PFSK-1 (cell line): Measurements from ENCODE around the gene EYA2.

Source experiments
- FOXP2 ChIP-seq: optimal IDR thresholded peaks from 2 replicates; pipeline ENCODE3; 2011; ENCODE audit warnings: borderline replicate concordance, control low read depth, inconsistent platforms; ENCODE audit not compliant: insufficient read depth; ENCODE audit errors: extremely low read length, extremely low read depth
- POLR2AphosphoS5 ChIP-seq: IDR thresholded peaks from 2 replicates; pipeline ENCODE4 v1.6.1; 2012; ENCODE audit warnings: low read depth, mild to moderate bottlenecking, control low read depth, low read length, moderate library complexity
- SIN3A ChIP-seq: IDR thresholded peaks from 2 replicates; pipeline ENCODE4 v1.6.1; 2012; ENCODE audit warnings: mild to moderate bottlenecking, low read length, moderate library complexity, borderline replicate concordance; ENCODE audit not compliant: insufficient read depth
- TAF1 ChIP-seq: IDR thresholded peaks from 2 replicates; pipeline ENCODE4 v1.6.1; 2012; ENCODE audit warnings: low read length, control low read depth, borderline replicate concordance; ENCODE audit not compliant: insufficient read depth
- TF ChIP-seq, protein P1 (sequence below), 2 experiments: IDR thresholded peaks; 2 replicates each; pipeline versions ENCODE4 v1.6.1 to v1.8.0; 2011 to 2012; ENCODE audit warnings: low read depth in 2 of 2, low read length in 2 of 2, control low read depth in 1 of 2, inconsistent platforms in 1 of 2, mild to moderate bottlenecking in 1 of 2, moderate library complexity in 1 of 2; ENCODE audit not compliant: insufficient read depth in 1 of 2

The EYA2 gene

DNA sequence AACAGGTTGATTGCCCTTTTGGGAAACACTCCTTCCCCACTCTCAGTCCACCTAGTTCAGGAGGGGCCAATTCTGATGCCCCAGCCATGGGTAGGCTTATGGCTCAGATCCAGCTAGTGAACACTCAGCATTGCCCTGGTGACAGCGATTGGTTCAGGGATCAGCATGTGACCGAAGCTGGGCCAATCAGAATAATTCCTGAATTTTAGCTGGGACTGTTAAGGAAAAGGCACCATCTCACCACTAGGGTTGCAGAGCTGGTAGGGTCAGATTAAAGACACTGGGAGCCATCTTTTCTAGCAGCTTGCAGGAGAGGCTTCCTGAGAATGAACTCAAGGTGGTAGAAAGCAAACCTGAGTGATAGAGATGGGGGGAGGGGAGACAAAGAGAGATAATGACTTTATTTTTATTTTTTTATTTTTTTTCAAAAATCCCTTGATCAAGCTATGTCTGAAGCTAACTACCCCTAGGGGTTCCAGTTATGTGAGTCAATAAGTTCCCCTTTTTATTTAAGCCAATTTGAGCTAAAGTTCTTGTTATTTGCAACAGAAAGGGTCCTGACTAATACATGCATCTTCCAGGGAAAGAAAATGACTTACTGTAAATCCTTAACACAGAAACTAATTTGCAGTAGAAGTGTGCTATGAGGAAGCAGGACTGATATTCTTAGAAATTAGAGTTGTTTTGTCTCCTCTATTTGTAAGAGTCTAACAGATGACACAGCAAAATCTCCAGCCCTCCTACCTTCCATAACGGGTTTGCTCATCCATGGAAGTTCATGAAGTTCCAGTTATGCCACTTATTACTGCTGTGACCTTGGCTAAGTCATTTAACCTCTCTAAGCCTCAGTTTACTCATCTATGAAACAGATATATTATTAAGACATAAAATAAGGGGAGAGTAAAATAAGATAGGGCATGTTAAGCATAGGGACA, 44.7 kb downstream of the EYA2 start:
- TF ChIP-seq POLR2AphosphoS5: no peak
- no peak for TF ChIP-seq FOXP2
- no peak for TF ChIP-seq TAF1
- TF ChIP-seq SIN3A: no peak
- TF ChIP-seq, protein P1, sequence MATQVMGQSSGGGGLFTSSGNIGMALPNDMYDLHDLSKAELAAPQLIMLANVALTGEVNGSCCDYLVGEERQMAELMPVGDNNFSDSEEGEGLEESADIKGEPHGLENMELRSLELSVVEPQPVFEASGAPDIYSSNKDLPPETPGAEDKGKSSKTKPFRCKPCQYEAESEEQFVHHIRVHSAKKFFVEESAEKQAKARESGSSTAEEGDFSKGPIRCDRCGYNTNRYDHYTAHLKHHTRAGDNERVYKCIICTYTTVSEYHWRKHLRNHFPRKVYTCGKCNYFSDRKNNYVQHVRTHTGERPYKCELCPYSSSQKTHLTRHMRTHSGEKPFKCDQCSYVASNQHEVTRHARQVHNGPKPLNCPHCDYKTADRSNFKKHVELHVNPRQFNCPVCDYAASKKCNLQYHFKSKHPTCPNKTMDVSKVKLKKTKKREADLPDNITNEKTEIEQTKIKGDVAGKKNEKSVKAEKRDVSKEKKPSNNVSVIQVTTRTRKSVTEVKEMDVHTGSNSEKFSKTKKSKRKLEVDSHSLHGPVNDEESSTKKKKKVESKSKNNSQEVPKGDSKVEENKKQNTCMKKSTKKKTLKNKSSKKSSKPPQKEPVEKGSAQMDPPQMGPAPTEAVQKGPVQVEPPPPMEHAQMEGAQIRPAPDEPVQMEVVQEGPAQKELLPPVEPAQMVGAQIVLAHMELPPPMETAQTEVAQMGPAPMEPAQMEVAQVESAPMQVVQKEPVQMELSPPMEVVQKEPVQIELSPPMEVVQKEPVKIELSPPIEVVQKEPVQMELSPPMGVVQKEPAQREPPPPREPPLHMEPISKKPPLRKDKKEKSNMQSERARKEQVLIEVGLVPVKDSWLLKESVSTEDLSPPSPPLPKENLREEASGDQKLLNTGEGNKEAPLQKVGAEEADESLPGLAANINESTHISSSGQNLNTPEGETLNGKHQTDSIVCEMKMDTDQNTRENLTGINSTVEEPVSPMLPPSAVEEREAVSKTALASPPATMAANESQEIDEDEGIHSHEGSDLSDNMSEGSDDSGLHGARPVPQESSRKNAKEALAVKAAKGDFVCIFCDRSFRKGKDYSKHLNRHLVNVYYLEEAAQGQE (IDR thresholded peaks at IDR 0.05; ENCODE audit: insufficient read depth in 1 of 2, low read depth in 2 of 2, low read length in 2 of 2): no peak

DNA sequence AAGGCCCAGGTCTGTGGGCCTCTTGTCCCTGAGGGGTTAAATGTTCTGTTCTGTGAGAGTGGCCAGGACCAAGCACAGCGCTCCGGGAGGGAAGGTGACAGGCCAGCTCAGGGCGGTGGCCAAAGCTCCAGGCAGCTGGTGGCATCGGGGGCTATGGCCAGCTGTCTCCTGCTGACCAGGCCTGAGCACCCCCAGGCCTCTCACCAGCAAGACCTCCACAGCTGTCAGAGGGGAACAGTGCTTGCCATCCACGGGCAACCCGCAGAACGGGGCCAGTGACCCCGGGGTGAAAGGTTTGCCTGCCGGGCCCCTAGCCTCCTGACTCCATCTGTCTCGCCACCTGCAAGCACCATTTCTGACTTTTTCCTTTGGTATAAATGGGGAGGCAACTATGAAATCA, 46.0 kb downstream of the EYA2 start:
- TF ChIP-seq SIN3A: no peak
- TF ChIP-seq FOXP2: no peak
- TF ChIP-seq POLR2AphosphoS5: no peak
- TF ChIP-seq, protein P1 (IDR thresholded peaks at IDR 0.05; ENCODE audit: insufficient read depth in 1 of 2, low read depth in 2 of 2, low read length in 2 of 2): no peak
- no peak for TF ChIP-seq TAF1

DNA sequence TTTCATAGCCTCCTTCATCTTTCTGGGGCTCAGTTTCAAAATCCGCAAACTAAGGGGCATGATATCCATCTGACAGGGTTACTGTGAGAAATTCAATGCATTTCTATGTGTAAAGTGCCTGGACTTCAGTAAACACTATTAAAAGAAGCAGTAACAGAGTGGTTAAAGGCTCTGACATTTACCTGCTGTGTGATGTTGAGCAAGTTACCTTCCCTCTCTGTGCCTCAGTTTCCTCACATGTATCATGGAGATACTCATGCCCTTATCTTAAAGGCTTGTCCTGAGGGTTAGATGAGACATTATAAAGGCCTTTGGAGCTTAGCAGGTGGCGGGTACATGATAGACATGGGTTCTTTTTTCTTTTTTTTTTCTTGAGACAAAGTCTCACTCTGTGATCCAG, 46.8 kb downstream of the EYA2 start:
- TF ChIP-seq SIN3A (no peak), TAF1 (no peak), POLR2AphosphoS5 (no peak), FOXP2 (no peak)
- TF ChIP-seq, protein P1 (IDR thresholded peaks at IDR 0.05; ENCODE audit: insufficient read depth in 1 of 2, low read depth in 2 of 2, low read length in 2 of 2): no peak

DNA sequence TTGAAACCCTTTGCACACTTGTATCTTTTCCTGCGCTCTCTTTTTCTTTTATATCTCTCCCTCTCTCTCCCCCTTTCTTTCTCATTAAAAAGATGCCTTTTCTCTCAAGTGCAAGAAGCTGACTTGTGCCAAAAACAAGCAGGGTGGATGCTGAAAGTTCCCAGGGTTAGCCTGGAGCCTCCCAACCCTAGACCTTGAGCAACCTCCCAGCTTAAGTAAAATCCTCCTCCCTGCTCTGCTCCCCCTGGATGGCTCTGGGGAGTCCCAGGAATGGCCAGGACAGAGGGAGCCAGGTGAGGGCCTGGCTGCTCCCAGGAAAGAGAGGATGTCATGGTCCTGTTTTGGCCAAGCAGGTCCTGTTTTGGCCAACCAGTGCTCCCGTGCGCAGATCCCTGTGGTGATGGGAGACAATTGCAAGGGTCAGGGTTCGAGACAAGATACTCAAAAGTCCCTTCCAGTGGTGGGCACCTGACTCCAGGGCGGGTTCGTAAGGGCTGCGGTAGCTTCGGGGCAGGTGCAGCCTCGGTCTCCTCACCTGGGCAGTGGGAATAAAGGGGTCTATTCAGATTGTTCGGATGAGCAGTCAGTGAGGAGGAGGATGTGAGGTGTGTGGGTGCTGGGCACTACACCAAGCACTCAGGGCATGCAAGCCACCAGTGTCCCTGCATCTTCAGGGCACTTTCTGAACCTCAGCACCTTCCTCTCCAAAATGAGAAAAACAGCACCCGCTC, 49.4 kb downstream of the EYA2 start:
- no peak for TF ChIP-seq TAF1
- TF ChIP-seq POLR2AphosphoS5: no peak
- TF ChIP-seq SIN3A: no peak

DNA sequence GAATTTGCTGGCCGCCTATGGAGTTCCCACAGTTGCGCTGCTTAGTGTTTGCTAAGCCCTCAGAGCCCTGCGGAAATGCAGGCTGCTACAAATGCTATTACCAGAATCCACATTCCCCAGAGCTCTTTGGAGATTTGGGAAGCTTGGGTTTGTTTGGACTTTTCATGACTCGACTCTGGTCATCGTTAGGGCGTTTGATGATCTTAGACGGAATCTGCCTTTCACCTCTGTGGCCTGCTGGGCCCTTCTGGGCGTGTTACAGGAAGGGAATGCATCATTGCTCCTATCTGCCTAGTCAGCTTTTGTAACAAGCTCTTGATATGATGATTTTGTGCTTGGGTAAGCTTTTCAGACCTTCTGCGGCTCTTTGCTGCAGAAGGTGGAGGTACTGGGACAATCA, 50.8 kb downstream of the EYA2 start:
- TF ChIP-seq, protein P1 (IDR thresholded peaks at IDR 0.05; ENCODE audit: insufficient read depth in 1 of 2, low read depth in 2 of 2, low read length in 2 of 2): no peak
- TF ChIP-seq FOXP2 (no peak), TAF1 (no peak), SIN3A (no peak), POLR2AphosphoS5 (no peak)
